OCI-LY1 (cell line): ENCODE data around the gene RNASEH2B.

Source experiments
- H2AFZ ChIP-seq: fragments of 200-600 bp; sonication (generic), shearing (Covaris generic); 2 replicates; pipeline ENCODE4 v1.6.0; 2014; ENCODE audit warnings: antibody characterized with exemption, mild to moderate bottlenecking, low read length
- H3F3A ChIP-seq: fragments of 200-600 bp; sonication (generic), shearing (Covaris generic); 2 replicates; pipeline ENCODE4 v1.6.0; 2014; ENCODE audit warnings: mild to moderate bottlenecking, antibody characterized with exemption, low read length, moderate library complexity; ENCODE audit not compliant: insufficient read depth
- H3K27ac ChIP-seq: fragments of 200-600 bp; sonication (generic); 2 replicates; pipeline ENCODE4 v1.5.1; 2014; ENCODE audit warnings: low read length, mixed run types, mild to moderate bottlenecking, low read depth; ENCODE audit not compliant: poor library complexity, severe bottlenecking
- H3K27me3 ChIP-seq: fragments of 200-600 bp; sonication (generic); 2 replicates; pipeline ENCODE4 v1.6.0; 2014; ENCODE audit warnings: antibody characterized with exemption, mild to moderate bottlenecking, low read length, moderate library complexity; ENCODE audit not compliant: insufficient read depth
- H3K36me3 ChIP-seq: fragments of 200-600 bp; sonication (generic); 2 replicates; pipeline ENCODE4 v1.6.1; 2014; ENCODE audit warnings: mild to moderate bottlenecking, antibody characterized with exemption, low read length, moderate library complexity, mixed read lengths; ENCODE audit not compliant: insufficient read depth
- H3K4me1 ChIP-seq: fragments of 200-600 bp; sonication (generic); 2 replicates; pipeline ENCODE4 v1.5.1; 2014; ENCODE audit warnings: mild to moderate bottlenecking, low read length, moderate library complexity; ENCODE audit not compliant: insufficient read depth, severe bottlenecking
- H3K4me2 ChIP-seq: fragments of 200-600 bp; sonication (generic), shearing (Covaris generic); 2 replicates; pipeline ENCODE4 v1.6.1; 2014; ENCODE audit warnings: low read length
- H3K4me3 ChIP-seq: fragments of 200-600 bp; sonication (generic); 2 replicates; pipeline ENCODE4 v1.5.1; 2014; ENCODE audit warnings: low read length, low read depth, mild to moderate bottlenecking, mixed read lengths; ENCODE audit not compliant: poor library complexity, severe bottlenecking
- H3K79me2 ChIP-seq: fragments of 200-600 bp; shearing (Covaris generic); 2 replicates; pipeline ENCODE4 v1.6.1; 2016; ENCODE audit warnings: mixed run types, low read length, mixed read lengths; ENCODE audit not compliant: insufficient read depth
- H3K9ac ChIP-seq: fragments of 200-600 bp; sonication (generic), shearing (Covaris generic); 2 replicates; pipeline ENCODE4 v1.6.1; 2014; ENCODE audit warnings: mild to moderate bottlenecking, low read length, mixed read lengths
- H3K9me2 ChIP-seq: fragments of 200-600 bp; sonication (generic), shearing (Covaris generic); 2 replicates; pipeline ENCODE4 v1.6.1; 2014; ENCODE audit warnings: low read depth, mild to moderate bottlenecking, low read length, mixed read lengths
- H3K9me3 ChIP-seq: fragments of 200-600 bp; shearing (Covaris generic); 2 replicates; pipeline ENCODE4 v1.6.1; 2014; ENCODE audit warnings: low read length, mixed read lengths
- H4K20me1 ChIP-seq: fragments of 200-600 bp; sonication (generic), shearing (Covaris generic); 2 replicates; pipeline ENCODE4 v1.6.0; 2016; ENCODE audit warnings: mild to moderate bottlenecking, low read length; ENCODE audit not compliant: insufficient read depth
- CTCF ChIP-seq: fragments of 200-600 bp; sonication (generic), shearing (Covaris generic); IDR thresholded peaks from 2 replicates; pipeline ENCODE4 v1.5.1; 2017; ENCODE audit warnings: mild to moderate bottlenecking, antibody characterized with exemption, low read length, moderate library complexity, mixed read lengths
- EZH2 ChIP-seq: fragments of 200-600 bp; sonication (generic), shearing (Covaris generic); IDR thresholded peaks from 2 replicates; pipeline ENCODE4 v1.8.0; 2017; ENCODE audit warnings: borderline replicate concordance, mixed run types, mild to moderate bottlenecking, antibody characterized with exemption, low read length, moderate library complexity, mixed read lengths

RNASEH2B gene

GRCh38 chr13:50873991-50874390, 35.6 kb upstream of the RNASEH2B start:
- Histone ChIP-seq H3F3A (no peaks in the 10 kb centered on the region), H4K20me1 (no peaks in the 10 kb centered on the region), H3K27ac (no peak overlapping the region), H3K4me2 (no peak overlapping the region), H3K9ac (no peak overlapping the region), H3K36me3 (no peaks in the 10 kb centered on the region), H3K4me3 (no peak overlapping the region), H2AFZ (no peak overlapping the region), H3K9me3 (no peaks in the 10 kb centered on the region), H3K4me1 (no peaks in the 10 kb centered on the region), H3K27me3 (no peaks in the 10 kb centered on the region), H3K79me2 (no peaks in the 10 kb centered on the region), H3K9me2 (no peaks in the 10 kb centered on the region)
- TF ChIP-seq EZH2: no peak
- TF ChIP-seq CTCF: no peak

- no peak overlapping the region for H3K27ac ChIP-seq
- H3K9me3 ChIP-seq: no peaks in the 10 kb centered on the region; the same call in 1 of the 2 replicates
- TF ChIP-seq CTCF (no peak), EZH2 (no peak)
- peaks cover 16% of the 10 kb centered on the region for H3K4me1 ChIP-seq
- no peaks in the 10 kb centered on the region for H3F3A ChIP-seq
- H2AFZ ChIP-seq: no peak overlapping the region
- H3K9me2 ChIP-seq: no peaks in the 10 kb centered on the region
- no peaks in the 10 kb centered on the region for H3K27me3 ChIP-seq
- H3K4me3 ChIP-seq: no peak overlapping the region
- no peaks in the 10 kb centered on the region for H4K20me1 ChIP-seq
- no peak overlapping the region for H3K9ac ChIP-seq
- H3K79me2 ChIP-seq: no peaks in the 10 kb centered on the region
- no peaks in the 10 kb centered on the region for H3K36me3 ChIP-seq
- H3K4me2 ChIP-seq: no peak overlapping the region
Observed at GRCh38 chr13:50882816-50883435, 26.7 kb upstream of the RNASEH2B start.

- no peaks in the 10 kb centered on the region for H3K36me3 ChIP-seq
- H3F3A ChIP-seq: no peaks in the 10 kb centered on the region
- no peaks in the 10 kb centered on the region; the same call in 1 of the 2 replicates for H3K9me3 ChIP-seq
- H3K79me2 ChIP-seq: no peaks in the 10 kb centered on the region
- no peaks in the 10 kb centered on the region for H3K9me2 ChIP-seq
- peaks cover 16% of the 10 kb centered on the region for H3K4me1 ChIP-seq
- no peak overlapping the region for H3K27ac ChIP-seq
- no peaks in the 10 kb centered on the region for H3K27me3 ChIP-seq
- H3K4me3 ChIP-seq: no peak overlapping the region
- H4K20me1 ChIP-seq: no peaks in the 10 kb centered on the region
- no peak for TF ChIP-seq EZH2
- no peak for TF ChIP-seq CTCF
- no peak overlapping the region for H3K4me2 ChIP-seq
- no peak overlapping the region for H3K9ac ChIP-seq
- H2AFZ ChIP-seq: no peak overlapping the region
Observed at GRCh38 chr13:50883728-50884127, 25.9 kb upstream of the RNASEH2B start.
